GM18498 (cell line): ENCODE measurements around the gene GOLGA7B.
A peak's percentile ranks its signal among the peaks of the same experiment; 100 is the strongest.

Experiments used
- ATAC-seq: cut with Tn5 transposase; IDR thresholded peaks from one replicate; pipeline ENCODE4 v1.9.1; 2021; ENCODE audit warnings: mild to moderate bottlenecking, moderate library complexity; ENCODE audit not compliant: unreplicated experiment

The GOLGA7B gene

GRCh38 chr10:97866524-97867219, 17.0 kb downstream of the GOLGA7B start:
- ATAC-seq: no peak

- no peak for ATAC-seq
These were observed 17.7 kb downstream of the GOLGA7B start for GRCh38 chr10:97867220-97867800.

- no peak for ATAC-seq
These were observed 18.6 kb downstream of the GOLGA7B start for GRCh38 chr10:97868134-97868685.

- ATAC-seq: peak; percentile 100
These were observed 19.7 kb downstream of the GOLGA7B start for GRCh38 chr10:97869091-97870042.

- ATAC-seq: no peak
These were observed 21.3 kb downstream of the GOLGA7B start for GRCh38 chr10:97870990-97871389.

GRCh38 chr10:97873569-97873968, 23.9 kb downstream of the GOLGA7B start:
- no peak for ATAC-seq

GRCh38 chr10:97874332-97874731, 24.7 kb downstream of the GOLGA7B start:
- no peak for ATAC-seq

- ATAC-seq: no peak
These were observed 25.7 kb downstream of the GOLGA7B start for GRCh38 chr10:97875391-97875790.

GRCh38 chr10:97876402-97876801, 26.8 kb downstream of the GOLGA7B start:
- ATAC-seq: no peak

GRCh38 chr10:97879241-97879640, 29.6 kb downstream of the GOLGA7B start:
- ATAC-seq: no peak

GRCh38 chr10:97880109-97880508, 30.5 kb downstream of the GOLGA7B start:
- ATAC-seq: no peak

- no peak for ATAC-seq
These were observed 32.8 kb downstream of the GOLGA7B start for GRCh38 chr10:97882142-97883091.

- no peak for ATAC-seq
These were observed 33.4 kb downstream of the GOLGA7B start for GRCh38 chr10:97883092-97883485.

- no peak for ATAC-seq
These were observed 36.6 kb downstream of the GOLGA7B start for GRCh38 chr10:97886286-97886685.

- ATAC-seq: no peak
These were observed 37.8 kb downstream of the GOLGA7B start for GRCh38 chr10:97887399-97887798.

GRCh38 chr10:97888134-97888533, 38.5 kb downstream of the GOLGA7B start:
- no peak for ATAC-seq

- ATAC-seq: no peak
These were observed 39.1 kb downstream of the GOLGA7B start for GRCh38 chr10:97888641-97889262.

GRCh38 chr10:97889461-97890265, 40.0 kb downstream of the GOLGA7B start:
- no peak for ATAC-seq
